HG02938 (cell line): Measurements from ENCODE around the gene MACF1.
"Not testable (repeated sequence)": the region's sequence is repeated elsewhere in the genome, so short reads cannot be mapped to it uniquely, and the experiment has no call there.

Experiments used
- ATAC-seq: cut with Tn5 transposase; IDR thresholded peaks from one replicate; pipeline ENCODE4 v1.9.1; 2021; ENCODE audit warnings: mild to moderate bottlenecking, moderate library complexity; ENCODE audit not compliant: unreplicated experiment

Gene MACF1, protein sequence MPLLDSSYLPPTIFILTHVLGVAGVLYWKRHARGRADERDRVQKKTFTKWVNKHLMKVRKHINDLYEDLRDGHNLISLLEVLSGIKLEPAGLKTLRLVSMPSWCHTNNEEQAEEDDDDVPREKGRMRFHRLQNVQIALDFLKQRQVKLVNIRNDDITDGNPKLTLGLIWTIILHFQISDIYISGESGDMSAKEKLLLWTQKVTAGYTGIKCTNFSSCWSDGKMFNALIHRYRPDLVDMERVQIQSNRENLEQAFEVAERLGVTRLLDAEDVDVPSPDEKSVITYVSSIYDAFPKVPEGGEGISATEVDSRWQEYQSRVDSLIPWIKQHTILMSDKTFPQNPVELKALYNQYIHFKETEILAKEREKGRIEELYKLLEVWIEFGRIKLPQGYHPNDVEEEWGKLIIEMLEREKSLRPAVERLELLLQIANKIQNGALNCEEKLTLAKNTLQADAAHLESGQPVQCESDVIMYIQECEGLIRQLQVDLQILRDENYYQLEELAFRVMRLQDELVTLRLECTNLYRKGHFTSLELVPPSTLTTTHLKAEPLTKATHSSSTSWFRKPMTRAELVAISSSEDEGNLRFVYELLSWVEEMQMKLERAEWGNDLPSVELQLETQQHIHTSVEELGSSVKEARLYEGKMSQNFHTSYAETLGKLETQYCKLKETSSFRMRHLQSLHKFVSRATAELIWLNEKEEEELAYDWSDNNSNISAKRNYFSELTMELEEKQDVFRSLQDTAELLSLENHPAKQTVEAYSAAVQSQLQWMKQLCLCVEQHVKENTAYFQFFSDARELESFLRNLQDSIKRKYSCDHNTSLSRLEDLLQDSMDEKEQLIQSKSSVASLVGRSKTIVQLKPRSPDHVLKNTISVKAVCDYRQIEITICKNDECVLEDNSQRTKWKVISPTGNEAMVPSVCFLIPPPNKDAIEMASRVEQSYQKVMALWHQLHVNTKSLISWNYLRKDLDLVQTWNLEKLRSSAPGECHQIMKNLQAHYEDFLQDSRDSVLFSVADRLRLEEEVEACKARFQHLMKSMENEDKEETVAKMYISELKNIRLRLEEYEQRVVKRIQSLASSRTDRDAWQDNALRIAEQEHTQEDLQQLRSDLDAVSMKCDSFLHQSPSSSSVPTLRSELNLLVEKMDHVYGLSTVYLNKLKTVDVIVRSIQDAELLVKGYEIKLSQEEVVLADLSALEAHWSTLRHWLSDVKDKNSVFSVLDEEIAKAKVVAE (N-terminal part only)

DNA sequence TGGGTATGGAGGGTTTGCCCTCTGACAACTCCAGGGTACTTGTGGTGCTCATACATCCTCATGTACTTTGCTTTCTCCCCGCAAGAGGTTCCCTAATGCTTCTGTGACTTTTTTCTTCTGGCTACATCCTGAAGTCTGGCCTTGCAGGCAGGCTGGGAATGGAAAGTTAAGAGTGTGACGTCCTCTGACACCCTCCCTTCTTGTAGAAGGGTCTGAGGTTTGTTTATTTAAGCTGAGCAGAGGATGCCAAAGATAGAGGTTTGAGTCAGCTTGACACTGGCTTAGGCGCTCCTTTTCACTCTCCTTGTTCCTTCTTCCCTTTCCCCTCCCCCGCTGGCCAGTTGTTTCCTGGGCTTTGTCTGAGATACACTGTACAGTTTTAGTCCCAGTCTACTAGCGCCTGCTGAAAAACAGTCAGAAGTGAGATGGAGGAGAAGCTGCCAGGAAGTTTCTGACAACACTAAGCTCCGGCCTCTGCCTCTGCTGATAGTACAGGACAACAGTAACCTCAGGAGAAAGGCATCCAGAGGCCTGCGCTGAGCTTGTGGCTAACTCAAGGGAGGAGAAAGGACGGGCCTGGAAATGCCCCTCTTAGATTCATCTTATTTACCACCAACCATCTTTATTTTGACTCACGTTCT is at the start of gene MACF1:
Gene MACF1 (plus strand): TSS at position 255 of the 641 bp plus-strand sequence. CDS start 328 bp downstream, at position 583.
- no peak for ATAC-seq

DNA sequence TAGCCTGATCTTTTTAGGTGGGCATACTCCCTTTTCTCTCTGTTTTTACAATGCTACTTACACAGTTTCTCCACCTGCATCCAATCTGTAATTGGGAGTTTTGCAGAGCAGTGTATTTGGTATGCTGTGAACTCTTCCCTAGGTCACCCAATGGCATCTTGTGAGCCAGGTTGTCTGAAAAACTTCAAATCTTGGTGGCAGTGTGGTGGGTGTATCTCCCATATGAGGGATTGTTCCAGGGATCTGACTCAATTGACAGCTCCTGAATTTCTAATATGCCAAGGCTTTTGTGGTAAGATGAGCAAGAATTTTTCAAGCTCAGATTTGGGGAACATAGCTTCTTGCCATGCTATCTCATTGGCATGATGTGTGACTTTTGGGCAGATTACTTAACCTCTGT is 47.2 kb upstream of the MACF1 start:
- no peak for ATAC-seq

DNA sequence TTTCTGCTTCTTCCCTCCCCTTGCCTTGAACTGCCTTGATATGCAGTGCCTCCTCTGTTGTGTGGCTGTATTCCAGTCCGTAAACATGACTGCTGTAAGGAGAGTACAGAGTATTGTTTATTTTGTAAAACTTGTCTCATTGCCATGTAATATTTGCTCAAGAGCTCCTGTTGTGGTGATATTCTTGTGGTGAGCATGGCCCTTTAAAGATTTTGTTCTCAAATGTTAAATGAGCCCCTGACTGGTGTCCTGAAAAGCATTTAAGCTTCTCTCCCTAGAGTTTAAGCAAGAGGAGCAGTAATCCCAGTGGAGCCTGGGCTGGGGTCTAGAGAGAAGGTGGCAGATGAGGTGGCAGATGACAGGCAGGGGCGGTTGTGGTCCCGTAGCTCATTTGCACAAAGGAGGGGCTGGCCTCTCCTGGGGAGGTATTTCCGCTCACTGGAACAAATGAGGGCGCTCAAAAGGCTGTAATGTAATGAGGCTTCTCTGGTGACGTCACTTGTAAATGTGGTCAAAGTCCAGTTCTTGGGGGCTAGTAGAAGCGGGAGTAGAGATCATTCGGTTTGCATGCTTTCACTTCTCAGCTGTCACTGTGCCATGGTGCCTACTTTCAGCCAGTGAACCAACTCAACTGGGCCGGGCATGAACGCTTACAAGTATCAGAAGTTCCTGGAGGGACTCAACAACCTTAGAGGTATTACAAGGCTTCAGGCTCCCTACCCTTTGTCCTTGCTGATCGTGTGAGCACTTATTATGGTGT is 46.0 kb upstream of the MACF1 start:
- ATAC-seq = no peak

DNA sequence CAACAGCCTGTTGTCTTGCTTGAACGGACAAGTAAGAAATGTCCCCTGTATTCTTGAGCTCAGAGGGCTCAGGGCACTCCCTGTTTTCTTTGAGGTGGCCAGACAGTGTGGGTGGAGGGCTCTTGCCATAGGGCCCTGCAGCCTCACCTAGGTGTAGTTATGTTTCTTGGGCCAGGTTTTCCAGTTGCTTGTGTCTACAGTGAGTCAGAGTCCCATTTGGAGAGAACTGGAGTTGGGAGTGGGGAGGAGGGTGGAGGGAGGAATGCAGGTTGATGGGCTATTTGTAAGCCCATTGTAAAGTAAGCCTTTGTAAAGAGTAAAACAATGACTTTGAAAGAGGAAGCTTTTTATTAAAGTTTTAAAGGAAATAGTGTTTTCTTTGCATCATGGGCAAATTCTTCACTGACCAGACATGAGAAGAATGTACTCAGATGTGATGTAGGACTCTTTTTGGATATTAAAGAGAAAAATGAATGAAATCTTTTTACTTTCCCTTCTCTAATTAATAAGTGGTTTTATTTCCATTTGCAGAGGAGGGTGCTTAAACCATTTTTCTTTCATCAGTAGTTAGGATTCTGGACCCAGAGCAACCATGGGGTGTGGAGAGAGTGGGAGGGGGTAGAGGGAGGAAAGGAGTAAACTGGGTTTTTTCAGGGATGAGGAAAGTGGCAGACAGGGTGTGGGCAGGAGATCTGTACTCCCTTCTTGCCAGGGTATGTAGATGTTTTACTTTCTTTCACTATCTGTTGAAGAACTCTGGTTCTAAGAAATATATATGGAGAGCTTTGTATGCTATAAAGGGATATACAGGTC is 45.1 kb upstream of the MACF1 start:
- no peak for ATAC-seq

DNA sequence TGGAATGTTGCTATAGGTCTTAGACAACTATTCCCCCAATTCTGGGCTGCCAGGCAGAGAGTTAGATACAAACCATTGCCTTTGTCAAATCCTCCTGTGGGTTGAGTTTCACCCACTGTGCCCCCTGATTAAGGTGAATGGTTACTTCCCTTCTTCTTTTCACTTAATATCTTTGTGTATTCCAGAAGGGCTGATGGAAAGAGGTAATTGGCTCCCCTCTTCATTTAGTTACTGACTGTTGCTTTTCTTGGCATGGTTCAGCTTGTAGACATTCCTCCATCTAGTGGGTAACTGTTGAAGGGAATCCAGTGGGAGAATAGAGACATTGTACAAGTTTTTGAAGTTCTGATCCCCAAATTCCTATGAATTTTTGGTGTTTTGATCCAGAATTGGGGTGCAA is 43.8 kb upstream of the MACF1 start:
- no peak for ATAC-seq

DNA sequence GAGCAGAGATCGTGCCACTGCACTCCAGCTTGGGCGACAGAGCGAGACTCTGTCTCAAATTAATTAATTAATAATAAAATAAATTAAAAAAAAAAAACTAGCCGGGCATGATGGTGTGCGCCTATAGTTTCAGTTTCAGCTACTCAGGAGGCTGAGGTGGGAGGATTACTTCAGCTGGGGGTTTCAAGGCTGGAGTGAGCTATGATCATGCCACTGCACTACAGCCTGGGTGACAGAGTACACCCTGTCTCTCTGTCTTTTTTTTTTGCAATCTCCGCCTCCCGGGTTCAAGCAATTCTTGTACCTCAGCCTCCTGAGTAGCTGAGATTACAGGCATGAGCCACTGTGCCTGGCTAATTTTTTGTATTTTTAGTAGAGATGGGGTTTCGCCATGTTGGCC is 42.7 kb upstream of the MACF1 start:
- not testable (repeated sequence) for ATAC-seq

DNA sequence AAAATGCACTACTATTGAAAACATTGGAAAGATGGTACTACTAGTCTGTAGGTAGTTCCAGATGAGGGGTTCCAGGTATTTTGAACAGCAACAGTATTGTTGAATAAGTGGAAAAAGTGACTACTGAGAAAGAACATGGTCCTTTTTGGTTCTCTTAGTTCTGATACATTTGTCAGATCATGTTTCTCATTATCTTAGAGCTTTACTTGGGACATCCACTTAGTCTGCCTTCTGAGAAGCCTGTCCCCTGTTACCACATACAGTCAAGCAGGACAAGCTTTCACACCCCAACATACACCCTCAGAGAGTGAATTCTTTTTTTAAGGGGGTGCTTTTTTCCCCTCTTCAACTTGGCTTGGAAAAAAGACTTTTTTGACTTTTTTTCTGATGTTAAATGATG is 41.0 kb upstream of the MACF1 start:
- no peak for ATAC-seq

DNA sequence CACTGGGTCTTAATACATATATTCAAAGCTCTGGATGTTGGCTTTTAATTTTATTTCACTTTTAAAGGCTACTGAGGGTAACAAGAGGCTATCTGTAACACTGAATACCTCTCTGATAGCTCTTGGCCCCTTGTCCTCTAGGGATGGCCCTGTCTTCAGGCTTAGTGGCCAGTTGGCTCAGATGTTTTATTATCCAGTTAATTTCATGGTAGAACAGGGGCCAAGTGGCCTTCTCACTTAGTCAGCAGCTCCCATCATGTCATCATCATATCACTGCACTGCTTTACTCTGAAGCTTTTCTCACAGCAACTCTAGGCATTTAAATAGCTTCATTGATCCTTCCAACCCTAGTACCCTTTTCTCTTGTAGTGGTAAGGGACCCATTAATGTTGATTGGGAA is 40.2 kb upstream of the MACF1 start:
- no peak for ATAC-seq

DNA sequence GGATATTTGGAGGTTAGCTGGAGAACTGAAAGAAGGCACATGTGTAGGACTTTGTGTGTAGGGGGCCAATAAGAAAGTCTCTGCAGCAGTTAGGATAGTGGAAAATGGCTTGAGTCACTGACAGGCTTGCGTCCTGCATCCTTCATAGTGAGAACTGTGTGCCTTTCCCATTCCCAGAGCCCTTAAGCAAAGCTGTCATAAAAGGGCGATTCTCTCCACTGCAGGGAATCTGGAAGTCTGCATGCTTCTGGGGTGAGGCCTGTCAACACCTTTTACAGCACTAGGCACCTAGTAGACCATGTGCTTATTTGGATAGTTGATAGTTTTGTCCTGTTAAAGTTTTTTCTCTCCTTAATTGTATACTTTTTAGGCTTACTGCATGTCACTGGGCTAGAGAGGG is 39.4 kb upstream of the MACF1 start:
- no peak for ATAC-seq

DNA sequence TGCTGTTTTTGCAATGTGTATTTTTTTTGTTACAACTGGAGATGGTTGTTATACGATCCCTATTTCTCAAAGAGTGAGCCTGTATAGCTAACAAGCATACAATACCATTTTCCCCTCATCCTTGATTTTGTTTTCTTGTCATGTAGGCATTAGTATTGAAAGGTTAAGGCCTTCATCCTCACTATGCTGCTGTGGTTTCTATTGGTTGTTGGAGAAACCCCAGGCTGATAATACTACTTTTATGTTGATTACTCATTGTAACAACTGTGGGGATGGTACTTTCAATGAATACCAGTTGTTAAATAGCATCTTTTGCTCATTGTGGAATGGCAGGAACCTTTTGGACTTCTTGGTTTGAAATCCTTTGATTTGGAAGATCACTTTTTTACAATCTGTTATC is 39.0 kb upstream of the MACF1 start:
- no peak for ATAC-seq

DNA sequence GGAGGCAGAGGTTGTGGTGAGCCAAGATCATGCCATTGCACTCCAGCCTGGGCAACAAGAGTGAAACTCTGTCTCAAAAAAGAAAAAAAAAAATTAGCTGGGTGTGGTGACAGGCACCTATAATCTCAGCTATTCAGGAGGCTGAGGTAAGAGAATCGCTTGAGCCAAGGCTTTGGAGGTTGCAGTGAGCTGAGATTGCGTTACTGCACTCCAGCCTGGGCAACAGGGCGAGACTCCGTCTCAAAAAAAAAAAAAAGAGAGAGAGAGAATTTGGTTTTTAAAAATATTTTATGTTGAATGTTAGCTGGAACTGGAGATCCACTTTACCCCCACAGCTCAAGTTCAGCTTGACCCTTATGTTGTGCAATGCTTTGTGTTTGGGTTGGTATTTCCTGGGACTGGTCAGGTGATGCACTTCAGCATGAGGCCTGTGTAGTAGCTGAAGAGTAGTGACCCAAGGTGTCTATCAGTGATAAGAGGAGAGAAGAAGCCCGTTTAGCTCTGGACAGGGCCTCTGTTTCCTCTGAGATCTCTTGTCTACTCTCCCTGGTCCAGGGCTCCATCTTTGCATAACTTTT is 36.8 kb upstream of the MACF1 start:
- ATAC-seq = no peak

DNA sequence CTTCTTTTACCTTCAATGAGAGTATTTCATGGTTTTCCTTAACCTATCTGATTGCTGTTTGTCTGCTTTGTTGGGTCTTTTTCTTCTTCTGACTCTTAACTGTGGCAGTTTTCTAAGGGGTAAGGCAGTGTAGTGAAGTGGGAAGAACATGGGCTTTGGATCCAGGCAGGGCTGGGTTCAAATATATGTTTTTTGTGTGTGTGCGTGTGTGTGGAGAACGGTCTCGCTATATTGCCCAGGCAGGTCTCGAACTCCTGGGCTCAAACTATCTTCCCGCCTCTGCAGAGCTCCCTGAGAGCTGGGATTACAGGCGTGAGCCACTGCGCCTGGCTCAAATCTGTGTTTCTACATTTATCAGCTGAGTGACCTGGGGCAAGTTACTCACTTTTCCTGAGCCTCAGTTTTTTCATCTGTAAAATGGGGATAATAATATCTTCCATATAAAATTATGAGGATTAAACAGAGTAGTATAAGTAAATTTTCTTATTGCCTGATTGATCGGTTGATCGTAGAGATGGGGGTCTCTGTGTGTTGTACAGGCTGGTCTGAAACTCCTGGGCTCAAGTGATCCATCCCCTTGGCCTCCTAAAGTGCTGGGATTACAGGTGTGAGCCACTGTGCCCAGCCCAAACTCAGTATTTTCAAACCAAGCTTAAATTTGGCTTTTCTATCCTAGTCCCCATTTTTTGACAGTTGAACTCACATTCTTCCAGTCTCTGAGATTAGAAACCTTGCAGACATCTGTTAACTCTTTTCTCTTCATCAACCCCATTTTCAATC is 36.0 kb upstream of the MACF1 start:
- ATAC-seq = no peak

DNA sequence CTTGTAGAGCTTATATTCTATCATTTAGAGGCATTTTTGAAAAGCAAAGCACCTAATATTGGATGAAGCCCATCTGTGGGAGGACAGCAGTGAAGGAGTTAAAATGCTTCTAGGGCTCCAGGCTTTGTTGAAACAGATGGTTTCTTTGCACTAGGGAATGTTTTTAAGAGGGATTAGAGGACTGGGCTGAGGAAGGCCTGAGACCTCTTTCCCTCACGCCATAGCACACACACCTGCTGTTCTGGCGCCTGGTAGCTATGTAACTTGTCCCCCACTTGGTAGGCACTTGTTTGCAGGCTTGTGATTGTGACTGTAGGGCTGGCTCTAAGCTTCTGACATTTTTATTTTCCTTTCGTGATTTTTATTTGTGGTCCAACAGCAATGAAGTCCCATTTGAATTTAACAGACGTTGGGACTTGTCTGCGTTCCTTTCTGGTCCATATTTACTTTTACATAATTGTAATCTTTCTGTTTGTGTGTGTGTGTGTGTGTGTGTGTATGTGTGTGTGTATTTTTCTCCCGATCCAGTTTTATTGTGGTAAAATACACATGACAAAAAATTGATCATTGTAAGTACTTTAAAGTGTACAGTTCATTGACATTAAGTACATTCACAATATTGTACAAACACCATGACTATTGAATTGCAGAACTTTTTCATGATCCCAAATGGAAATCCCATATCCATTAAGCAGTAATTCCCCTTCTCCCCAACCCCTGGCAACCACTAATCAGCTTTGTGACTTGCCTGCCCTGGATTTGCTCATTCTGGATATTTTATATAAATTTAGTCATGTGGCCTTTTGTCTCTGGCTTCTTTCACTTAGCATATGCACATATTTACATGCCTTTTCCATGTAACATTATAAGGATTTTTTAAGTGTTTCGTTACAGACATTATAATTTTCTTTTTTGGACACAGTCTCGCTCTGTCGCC is 33.5 kb upstream of the MACF1 start:
- ATAC-seq = no peak

DNA sequence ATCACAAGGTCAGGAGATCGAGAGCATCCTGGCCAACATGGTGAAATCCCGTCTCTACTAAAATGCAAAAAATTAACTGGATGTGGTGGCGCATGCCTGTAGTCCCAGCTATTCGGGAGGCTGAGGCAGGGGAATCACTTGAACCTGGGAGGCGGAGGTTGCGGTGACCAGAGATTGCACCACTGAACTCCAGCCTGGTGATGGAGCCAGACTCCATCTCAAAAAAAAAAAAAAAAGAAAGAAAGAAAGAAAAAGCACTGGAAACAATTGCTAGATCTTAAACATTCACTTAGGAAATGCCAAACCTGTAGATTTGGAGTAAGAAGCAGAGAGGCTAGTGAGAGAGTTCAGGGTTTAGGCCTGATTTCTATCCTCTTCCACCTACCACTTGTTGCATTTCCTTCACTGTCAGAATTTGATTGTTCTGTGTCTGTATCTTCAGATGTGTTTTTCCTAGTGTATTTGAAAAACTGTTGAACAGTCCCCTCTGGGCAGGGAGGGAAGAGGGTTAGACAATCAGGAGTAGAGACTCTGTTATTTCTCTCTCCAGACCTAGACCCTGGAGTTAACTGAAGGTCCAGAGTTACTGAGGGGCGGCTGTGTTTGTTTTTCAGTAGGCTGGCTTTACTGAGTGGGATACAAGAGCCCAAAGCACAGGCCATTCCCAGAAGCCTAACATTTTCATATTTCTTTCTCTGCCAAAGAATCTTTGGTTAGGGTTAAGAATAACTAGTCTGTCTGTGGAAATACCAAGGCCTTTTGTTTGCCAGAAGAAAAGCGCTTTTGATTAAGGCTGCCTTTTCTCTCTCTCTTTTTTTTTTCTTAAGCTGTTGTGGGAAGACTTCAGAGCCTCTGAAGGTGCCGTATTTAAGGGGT is 31.1 kb upstream of the MACF1 start:
- no peak for ATAC-seq

DNA sequence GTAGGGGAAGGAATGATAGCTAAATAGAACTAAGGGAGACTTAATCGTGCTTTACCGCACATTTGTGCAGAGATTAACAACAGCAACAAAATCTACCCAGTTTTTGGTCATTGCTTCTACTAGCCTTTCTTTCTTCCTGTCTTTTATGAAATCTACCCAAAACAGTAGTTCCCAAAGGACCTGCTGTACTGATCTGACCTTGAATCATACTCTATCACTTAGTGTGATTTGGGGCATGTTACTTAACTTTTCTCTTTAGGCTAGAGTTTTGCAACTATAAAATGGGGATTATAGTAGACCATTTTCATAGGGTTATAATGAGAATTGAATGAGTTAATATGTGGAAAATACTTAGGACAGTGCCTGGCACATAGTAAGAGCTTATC is 30.5 kb upstream of the MACF1 start:
- no peak for ATAC-seq
